Measurements from ENCODE around the gene ARHGAP26.

- TF ChIP-seq CTCF (IDR thresholded peaks at IDR 0.05) (no peak), POLR2A (IDR thresholded peaks at IDR 0.05) (no peak)
Measured at GRCh38 chr5:142918959-142919635, 148.9 kb downstream of the ARHGAP26 start.
